ENCODE data around the gene GGACT.

GRCh38 chr13:100636441-100636840 is 47.9 kb upstream of the GGACT start:
- TF ChIP-seq CTCF (IDR thresholded peaks at IDR 0.05; ENCODE audit: poor library complexity, severe bottlenecking) (no peak), TAF1 (IDR thresholded peaks at IDR 0.05; ENCODE audit: low read depth) (no peak), EZH2 (IDR thresholded peaks at IDR 0.05; ENCODE audit: borderline replicate concordance, insufficient read depth, low read length, poor library complexity, severe bottlenecking) (no peak), REST (IDR thresholded peaks at IDR 0.05; ENCODE audit: borderline replicate concordance) (no peak), EP300 (conservative IDR thresholded peaks at IDR 0.05; ENCODE audit: poor library complexity, severe bottlenecking) (no peak), RAD21 (conservative IDR thresholded peaks at IDR 0.05) (no peak), SMC3 (conservative IDR thresholded peaks at IDR 0.05; ENCODE audit: poor library complexity) (no peak), MXI1 (conservative IDR thresholded peaks at IDR 0.05; ENCODE audit: poor library complexity, severe bottlenecking) (no peak)

Measured in neural cell (in vitro differentiated cells).